Fibroblast of mammary gland (primary cell): ENCODE measurements around the gene FEM1C.
A peak's percentile ranks its signal among the peaks of the same experiment; 100 is the strongest.

Experiments
- DNase-seq: peaks from one replicate; pipeline ENCODE4 v3.0.0-alpha.2; 2010; ENCODE audit warnings: low read depth
- H3K4me3 ChIP-seq: 2 replicates; pipeline ENCODE4 v1.5.1; 2011; ENCODE audit warnings: low read depth, mild to moderate bottlenecking, low read length, moderate library complexity; ENCODE audit not compliant: control insufficient read depth
- TF ChIP-seq, protein P1 (sequence below): conservative IDR thresholded peaks from 2 replicates; pipeline ENCODE4 v1.5.1; 2011; ENCODE audit warnings: low read depth, low read length, inconsistent platforms; ENCODE audit not compliant: control insufficient read depth, insufficient read depth

FEM1C gene

DNA sequence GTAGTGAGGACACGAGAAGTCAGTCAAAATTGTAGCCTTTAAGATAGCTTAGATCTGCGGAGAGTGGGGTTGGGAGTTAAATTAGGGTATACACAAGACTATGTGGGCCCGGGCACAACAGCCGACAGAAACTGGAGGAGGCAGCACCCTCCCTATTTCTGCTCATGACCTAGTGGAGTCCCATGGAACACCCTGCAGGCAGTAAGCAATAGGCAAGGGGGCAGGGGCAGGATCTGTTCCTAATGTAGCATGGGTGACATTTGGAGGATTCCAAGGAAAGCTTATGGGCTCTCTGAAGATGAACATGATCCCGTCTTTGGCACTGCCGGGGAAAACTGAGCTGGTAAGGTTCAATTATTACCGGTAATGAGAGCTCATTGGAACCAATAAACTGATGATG lies 67.0 kb downstream of the FEM1C start:
- TF ChIP-seq, protein P1, sequence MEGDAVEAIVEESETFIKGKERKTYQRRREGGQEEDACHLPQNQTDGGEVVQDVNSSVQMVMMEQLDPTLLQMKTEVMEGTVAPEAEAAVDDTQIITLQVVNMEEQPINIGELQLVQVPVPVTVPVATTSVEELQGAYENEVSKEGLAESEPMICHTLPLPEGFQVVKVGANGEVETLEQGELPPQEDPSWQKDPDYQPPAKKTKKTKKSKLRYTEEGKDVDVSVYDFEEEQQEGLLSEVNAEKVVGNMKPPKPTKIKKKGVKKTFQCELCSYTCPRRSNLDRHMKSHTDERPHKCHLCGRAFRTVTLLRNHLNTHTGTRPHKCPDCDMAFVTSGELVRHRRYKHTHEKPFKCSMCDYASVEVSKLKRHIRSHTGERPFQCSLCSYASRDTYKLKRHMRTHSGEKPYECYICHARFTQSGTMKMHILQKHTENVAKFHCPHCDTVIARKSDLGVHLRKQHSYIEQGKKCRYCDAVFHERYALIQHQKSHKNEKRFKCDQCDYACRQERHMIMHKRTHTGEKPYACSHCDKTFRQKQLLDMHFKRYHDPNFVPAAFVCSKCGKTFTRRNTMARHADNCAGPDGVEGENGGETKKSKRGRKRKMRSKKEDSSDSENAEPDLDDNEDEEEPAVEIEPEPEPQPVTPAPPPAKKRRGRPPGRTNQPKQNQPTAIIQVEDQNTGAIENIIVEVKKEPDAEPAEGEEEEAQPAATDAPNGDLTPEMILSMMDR, result no peak
- H3K4me3 ChIP-seq, result no peak overlapping the region
- no peak for DNase-seq

DNA sequence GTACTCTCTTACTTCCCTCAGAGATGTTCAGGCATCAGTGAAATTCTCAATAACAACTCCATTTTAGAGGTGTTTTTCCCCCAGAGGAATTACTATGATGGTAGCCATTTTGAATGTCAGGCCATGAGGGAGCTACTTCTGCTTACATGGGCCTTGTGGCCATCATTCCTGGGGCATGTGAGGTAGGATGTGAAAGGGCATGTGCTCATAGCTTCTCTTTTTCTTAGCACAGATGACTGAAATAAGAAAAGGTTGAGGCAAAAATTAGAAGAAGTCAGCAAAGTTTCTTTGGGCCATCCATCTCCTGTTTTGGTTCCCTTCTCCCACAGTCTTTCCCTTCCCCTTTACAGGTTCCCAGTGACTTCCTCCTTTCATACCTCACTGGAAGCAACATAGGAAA lies 68.8 kb downstream of the FEM1C start:
- DNase-seq, result no peak
- H3K4me3 ChIP-seq, result no peak overlapping the region
- TF ChIP-seq, protein P1, result no peak

DNA sequence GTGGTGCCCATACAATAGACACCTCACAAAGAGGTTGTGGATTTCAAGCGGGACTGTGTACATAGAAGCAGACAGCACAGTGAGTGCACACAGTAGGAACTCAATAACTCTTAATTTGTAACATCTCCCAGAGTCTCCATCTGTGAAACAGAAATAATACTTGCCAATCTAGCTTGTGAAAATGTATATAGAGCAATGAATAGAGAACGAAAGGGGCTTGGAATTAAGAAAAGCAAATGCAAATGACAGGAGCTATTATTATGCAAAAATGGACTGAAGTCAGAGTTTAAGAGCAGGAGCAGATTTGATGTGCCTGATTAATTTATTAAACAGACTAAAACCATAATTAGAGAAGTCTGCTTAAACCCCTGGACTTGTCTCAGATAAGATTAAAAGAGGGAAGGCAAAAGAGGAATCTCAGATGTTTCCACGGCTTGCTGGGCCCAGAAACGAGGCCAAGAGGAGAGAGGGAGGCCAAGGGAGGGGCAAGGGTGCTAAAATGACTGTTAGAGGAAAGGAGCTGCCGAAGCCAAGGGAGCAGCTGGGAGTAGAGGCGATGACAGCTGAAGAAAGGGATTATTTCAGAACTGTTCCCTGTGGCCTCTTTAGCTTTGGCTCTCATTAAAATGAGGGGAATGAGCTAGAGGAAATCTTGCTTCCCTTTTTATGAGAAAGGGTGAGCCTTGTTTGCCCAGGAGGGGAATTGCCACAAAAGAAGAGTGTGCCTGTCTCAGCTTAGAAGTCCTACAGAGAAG lies 72.1 kb downstream of the FEM1C start:
- TF ChIP-seq, protein P1, result no peak

DNA sequence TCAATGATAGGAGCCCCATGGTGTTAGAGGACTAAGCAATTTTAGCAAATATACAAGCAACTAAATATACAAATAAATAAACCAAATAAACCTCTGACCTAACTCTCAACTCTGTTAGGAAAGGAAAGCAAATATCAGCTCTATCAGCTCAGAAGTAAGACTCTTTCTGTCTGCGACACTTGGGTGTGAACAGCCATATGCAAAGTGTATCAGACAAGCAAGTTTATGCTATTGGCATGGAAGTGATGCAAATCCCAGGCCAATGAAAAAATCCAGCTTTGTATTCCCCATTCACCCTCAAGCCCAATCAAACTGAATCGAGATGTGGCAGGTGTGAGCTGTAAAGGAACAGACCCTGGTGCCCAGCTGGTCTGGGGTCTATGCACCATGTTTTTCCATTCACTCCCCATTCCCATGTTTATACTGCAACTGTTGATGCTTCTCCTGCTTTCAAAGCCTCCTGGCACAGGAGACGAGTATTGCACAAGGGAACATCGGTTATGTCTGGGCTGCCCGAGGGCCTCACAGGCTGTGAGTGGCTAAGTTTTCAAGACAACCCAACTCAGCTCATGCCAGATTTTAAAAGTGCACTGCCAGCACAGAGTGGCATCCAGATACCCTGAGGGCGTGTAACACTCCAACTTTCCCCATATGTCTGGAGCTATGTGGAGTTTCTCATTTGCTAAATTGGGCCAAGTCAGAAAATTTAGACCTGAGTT lies 73.1 kb downstream of the FEM1C start:
- DNase-seq, result no peak
- H3K4me3 ChIP-seq, result no peak overlapping the region
- TF ChIP-seq, protein P1, result no peak

More for the DNA sequence above, 72.1 kb downstream of the FEM1C start:
- no peak for DNase-seq
- H3K4me3 ChIP-seq, result no peak overlapping the region

DNA sequence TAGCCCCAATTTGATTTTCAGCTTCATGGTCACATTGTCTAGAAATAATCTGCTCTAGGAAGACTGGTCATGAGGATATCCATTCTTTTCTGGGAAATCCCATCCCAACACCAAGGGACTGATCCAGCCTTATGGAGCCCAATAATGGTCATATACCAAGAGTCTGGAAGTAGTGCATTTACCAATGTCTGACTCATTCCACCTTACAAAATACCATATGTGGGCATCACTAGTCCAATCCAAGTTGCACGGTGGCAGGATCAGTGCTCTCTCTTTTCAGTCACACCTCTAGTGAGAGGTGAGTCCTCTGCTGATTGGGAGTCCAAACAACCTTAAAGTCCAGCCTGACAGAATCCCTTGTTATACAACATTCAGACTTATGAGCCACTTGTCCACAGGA lies 73.7 kb downstream of the FEM1C start:
- TF ChIP-seq, protein P1, result no peak
- peak; percentile 32 for DNase-seq
- no peak overlapping the region for H3K4me3 ChIP-seq
